Hepatocyte (in vitro differentiated cells): ENCODE data around the gene ALDOC. TPM values are rescaled to one million over a fixed set of nuclear protein-coding genes. Genes with fewer than 3 reads are reported as not detected.

Experiments used
- DNase-seq: peaks from one replicate; pipeline ENCODE4 v3.0.0-alpha.2; 2016; ENCODE audit warnings: low spot score
- H2AFZ ChIP-seq: fragments of 200-600 bp; sonication (generic); 2 replicates; pipeline ENCODE4 v1.6.0; 2016; ENCODE audit warnings: antibody characterized with exemption, mild to moderate bottlenecking
- H3K27ac ChIP-seq: fragments of 200-600 bp; sonication (generic); 2 replicates; pipeline ENCODE4 v1.5.1; 2016; ENCODE audit warnings: mild to moderate bottlenecking
- H3K27me3 ChIP-seq: fragments of 200-600 bp; sonication (generic); 2 replicates; pipeline ENCODE4 v1.6.1; 2016
- H3K36me3 ChIP-seq: fragments of 200-600 bp; sonication (generic); replicated peaks from 2 replicates; pipeline ENCODE4 v1.5.1; 2016; ENCODE audit warnings: low read depth; ENCODE audit not compliant: insufficient read depth
- H3K4me1 ChIP-seq: fragments of 200-600 bp; sonication (generic); 2 replicates; pipeline ENCODE4 v1.5.1; 2016; ENCODE audit warnings: mild to moderate bottlenecking, moderate library complexity; ENCODE audit not compliant: insufficient read depth
- H3K4me2 ChIP-seq: fragments of 200-600 bp; sonication (generic); 2 replicates; pipeline ENCODE4 v1.6.0; 2016
- H3K4me3 ChIP-seq: fragments of 200-600 bp; sonication (generic); 2 replicates; pipeline ENCODE4 v1.5.1; 2016; ENCODE audit warnings: mild to moderate bottlenecking
- H3K79me2 ChIP-seq: fragments of 200-600 bp; sonication (generic); 2 replicates; pipeline ENCODE4 v1.6.0; 2017; ENCODE audit warnings: mild to moderate bottlenecking
- H3K9me2 ChIP-seq: fragments of 200-600 bp; sonication (generic); replicated peaks from 2 replicates; pipeline ENCODE4 v1.6.0; 2017; ENCODE audit warnings: mild to moderate bottlenecking; ENCODE audit not compliant: insufficient read depth
- H3K9me3 ChIP-seq: fragments of 200-600 bp; sonication (generic); 2 replicates; pipeline ENCODE4 v1.5.1; 2016; ENCODE audit warnings: low read depth, mild to moderate bottlenecking
- H4K20me1 ChIP-seq: fragments of 200-600 bp; sonication (generic); 2 replicates; pipeline ENCODE4 v1.6.0; 2016; ENCODE audit warnings: mild to moderate bottlenecking; ENCODE audit not compliant: insufficient read depth, poor library complexity, severe bottlenecking
- CTCF ChIP-seq: fragments of 200-600 bp; sonication (generic); IDR thresholded peaks from 2 replicates; pipeline ENCODE4 v1.5.1; 2016; ENCODE audit warnings: antibody characterized with exemption, mild to moderate bottlenecking; ENCODE audit not compliant: poor library complexity
- EZH2 ChIP-seq: fragments of 200-600 bp; sonication (generic); IDR thresholded peaks from 2 replicates; pipeline ENCODE4 v1.6.1; 2016; ENCODE audit warnings: antibody characterized with exemption, mild to moderate bottlenecking, borderline replicate concordance
- EZH2phosphoT487 ChIP-seq: fragments of 200-600 bp; sonication (generic); IDR thresholded peaks from one replicate; pipeline ENCODE4 v1.6.1; 2018; ENCODE audit warnings: antibody characterized with exemption, mild to moderate bottlenecking, low read depth, moderate library complexity; ENCODE audit not compliant: unreplicated experiment, severe bottlenecking
- WGBS: methylation state at CpG from one replicate; pipeline ENCODE4 v1.1.6; 2016; ENCODE audit warnings: low lambda C conversion rate; ENCODE audit errors: missing lambda C conversion rate; 5-methylcytosine and 5-hydroxymethylcytosine counted together
- polyA plus RNA-seq: library from polyadenylated mRNA; unstranded; fragments of >200 nt; fragmentation: Nextera tagmentation; extraction: Ambion mirVana; gene quantifications from 2 replicates; pipeline ENCODE4 v1.2.1, GENCODE V29; 2016
- total RNA-seq: library from RNA; depleted of rRNA; stranded (reverse); fragments of >200 nt; gene quantifications from 2 replicates; pipeline ENCODE4 v1.2.3, GENCODE V29; 2014

ALDOC gene
- total and polyA plus RNA-seq, 2 experiments from 2014 or later: 14.9 to 31.8 TPM

DNA sequence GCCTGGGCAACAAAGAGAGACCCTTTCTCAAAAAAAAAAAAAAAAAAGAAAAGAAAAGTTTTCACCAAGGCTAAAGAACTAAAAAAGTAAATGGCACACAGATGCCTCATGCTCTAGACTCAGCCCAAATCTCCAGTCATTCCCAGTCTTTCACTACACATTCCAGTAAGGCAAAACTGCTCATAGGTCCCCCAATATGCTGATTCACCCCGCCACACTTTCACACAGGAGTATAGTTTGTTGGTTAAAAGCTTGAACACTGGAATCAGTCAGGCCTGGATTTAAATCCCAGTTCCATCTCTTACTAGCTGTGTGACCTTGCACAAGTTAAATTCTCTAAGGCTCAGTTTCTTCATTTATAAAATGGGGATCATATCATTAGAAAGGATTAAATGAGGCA is 7.2 kb downstream of the ALDOC start:
- Histone ChIP-seq H3K4me3 (no peak overlapping the region), H3K4me2 (no peak overlapping the region), H3K27ac (no peak overlapping the region), H3K9me3 (no peaks in the 10 kb centered on the region), H3K9me2 (no peaks in the 10 kb centered on the region), H3K79me2 (peaks cover 43% of the 10 kb centered on the region), H2AFZ (no peak overlapping the region), H3K36me3 (no peaks in the 10 kb centered on the region), H4K20me1 (no peaks in the 10 kb centered on the region), H3K4me1 (peaks cover 12% of the 10 kb centered on the region), H3K27me3 (no peaks in the 10 kb centered on the region)
- no peak for TF ChIP-seq EZH2
- no peak for TF ChIP-seq CTCF
- TF ChIP-seq EZH2phosphoT487: no peak
- DNase-seq: no peak
- 95% methylated on average over 1 of the region's 1 CpG for WGBS

- peaks cover 43% of the 10 kb centered on the region for H3K79me2 ChIP-seq
- WGBS: 97% methylated on average over 3 of the region's 3 CpGs
- TF ChIP-seq CTCF: no peak
- no peak for TF ChIP-seq EZH2
- no peak for TF ChIP-seq EZH2phosphoT487
These were observed 9.1 kb downstream of the ALDOC start for GRCh38 chr17:28567604-28568003.

GRCh38 chr17:28563475-28563874 is 13.2 kb downstream of the ALDOC start:
- Histone ChIP-seq H3K4me1 (no peaks in the 10 kb centered on the region), H3K36me3 (no peaks in the 10 kb centered on the region), H3K9me2 (no peaks in the 10 kb centered on the region), H3K4me2 (no peak overlapping the region), H3K27ac (no peak overlapping the region), H3K9me3 (no peaks in the 10 kb centered on the region), H4K20me1 (no peaks in the 10 kb centered on the region), H2AFZ (no peak overlapping the region), H3K4me3 (no peak overlapping the region), H3K79me2 (peaks cover 20% of the 10 kb centered on the region), H3K27me3 (no peaks in the 10 kb centered on the region)
- 83% methylated on average over 2 of the region's 3 CpGs for WGBS
- TF ChIP-seq CTCF: no peak
- no peak for TF ChIP-seq EZH2
- no peak for TF ChIP-seq EZH2phosphoT487
- no peak for DNase-seq

More at GRCh38 chr17:28567604-28568003, 9.1 kb downstream of the ALDOC start:
- no peak overlapping the region for H3K4me3 ChIP-seq
- peaks cover 9% of the 10 kb centered on the region for H3K4me1 ChIP-seq
- no peaks in the 10 kb centered on the region for H4K20me1 ChIP-seq
- H3K27ac ChIP-seq: no peak overlapping the region
- no peak overlapping the region for H3K4me2 ChIP-seq
- DNase-seq: no peak
- H3K27me3 ChIP-seq: no peaks in the 10 kb centered on the region
- no peak overlapping the region for H2AFZ ChIP-seq
- no peaks in the 10 kb centered on the region for H3K9me3 ChIP-seq
- H3K36me3 ChIP-seq: no peaks in the 10 kb centered on the region
- no peaks in the 10 kb centered on the region for H3K9me2 ChIP-seq

- no peaks in the 10 kb centered on the region for H3K27me3 ChIP-seq
- no peak overlapping the region for H2AFZ ChIP-seq
- no peaks in the 10 kb centered on the region for H3K9me3 ChIP-seq
- no peak overlapping the region for H3K4me2 ChIP-seq
- WGBS: 95% methylated on average over 3 of the region's 3 CpGs
- H3K4me1 ChIP-seq: peaks cover 23% of the 10 kb centered on the region
- TF ChIP-seq EZH2: no peak
- no peak for TF ChIP-seq CTCF
- no peak for TF ChIP-seq EZH2phosphoT487
- no peaks in the 10 kb centered on the region for H3K36me3 ChIP-seq
- H3K27ac ChIP-seq: no peak overlapping the region
- H3K4me3 ChIP-seq: no peak overlapping the region
- H3K79me2 ChIP-seq: peaks cover 18% of the 10 kb centered on the region
- peaks cover 10% of the 10 kb centered on the region for H4K20me1 ChIP-seq
- H3K9me2 ChIP-seq: no peaks in the 10 kb centered on the region
- no peak for DNase-seq
These were observed 21.7 kb downstream of the ALDOC start for GRCh38 chr17:28555022-28555421.
